MCF 10A (cell line): Measurements from ENCODE around the gene ZCCHC2. TPM values are rescaled to one million over a fixed set of nuclear protein-coding genes. Genes with fewer than 3 reads are reported as not detected.

Source experiments
- BruUV-seq: library from RNA; stranded (reverse); fragments of 400-500 nt; replicated peaks from 2 replicates; lab custom pipeline; 2021; lab: Mats Ljungman, UMichigan
- CTCF ChIA-PET: fragments of 300-600 bp; sonication (Branson Sonifier 250); formaldehyde crosslinking; extraction: SDS; loops from one replicate; lab custom pipeline; 2021; ENCODE audit warnings: antibody characterized with exemption, inconsistent platforms; lab: Yijun Ruan, JAX
- POLR2A ChIA-PET: fragments of 300-600, 350-650 bp; sonication (Branson Sonifier 250); formaldehyde crosslinking; extraction: SDS; loops from one replicate; lab custom pipeline; 2020; ENCODE audit warnings: antibody characterized with exemption, inconsistent platforms; lab: Yijun Ruan, JAX
- DNase-seq: peaks from one replicate; pipeline ENCODE4 v3.0.0-alpha.2; 2018; ENCODE audit not compliant: unreplicated experiment
- H3K27ac Mint-ChIP-seq: one replicate; pipeline ENCODE4 v1.8.0; 2022; ENCODE audit warnings: mild to moderate bottlenecking, low read depth, mixed read lengths; ENCODE audit not compliant: unreplicated experiment
- H3K27me3 Mint-ChIP-seq: one replicate; pipeline ENCODE4 v1.8.0; 2022; ENCODE audit warnings: mixed read lengths; ENCODE audit not compliant: insufficient read depth, unreplicated experiment
- H3K36me3 Mint-ChIP-seq: one replicate; pipeline ENCODE4 v1.8.0; 2022; ENCODE audit warnings: mild to moderate bottlenecking, moderate library complexity, mixed read lengths; ENCODE audit not compliant: insufficient read depth, unreplicated experiment
- H3K4me1 Mint-ChIP-seq: one replicate; pipeline ENCODE4 v1.8.0; 2022; ENCODE audit warnings: mixed read lengths; ENCODE audit not compliant: insufficient read depth, unreplicated experiment
- H3K4me3 Mint-ChIP-seq: one replicate; pipeline ENCODE4 v1.8.0; 2022; ENCODE audit warnings: mild to moderate bottlenecking, moderate library complexity, mixed read lengths; ENCODE audit not compliant: unreplicated experiment
- H3K9me3 Mint-ChIP-seq: one replicate; pipeline ENCODE4 v1.8.0; 2022; ENCODE audit warnings: mixed read lengths; ENCODE audit not compliant: unreplicated experiment
- CTCF ChIP-seq: fragments of 200-600 bp; IDR thresholded peaks from one replicate; pipeline ENCODE4 v1.8.0; 2022; ENCODE audit warnings: antibody characterized with exemption, mild to moderate bottlenecking; ENCODE audit not compliant: unreplicated experiment
- intact Hi-C: fragments of 100-400 bp; cut with micrococcal nuclease; formaldehyde crosslinking; loops from 2 replicates; pipeline ENCODE4 v1.14.1; 2022
- total RNA-seq: library from RNA; stranded (reverse); gene quantifications from 2 replicates; pipeline ENCODE4 v1.2.3, GENCODE V29; 2022

The ZCCHC2 gene
- total RNA-seq, 1 experiment from 2014 or later = 14.6 TPM

DNA sequence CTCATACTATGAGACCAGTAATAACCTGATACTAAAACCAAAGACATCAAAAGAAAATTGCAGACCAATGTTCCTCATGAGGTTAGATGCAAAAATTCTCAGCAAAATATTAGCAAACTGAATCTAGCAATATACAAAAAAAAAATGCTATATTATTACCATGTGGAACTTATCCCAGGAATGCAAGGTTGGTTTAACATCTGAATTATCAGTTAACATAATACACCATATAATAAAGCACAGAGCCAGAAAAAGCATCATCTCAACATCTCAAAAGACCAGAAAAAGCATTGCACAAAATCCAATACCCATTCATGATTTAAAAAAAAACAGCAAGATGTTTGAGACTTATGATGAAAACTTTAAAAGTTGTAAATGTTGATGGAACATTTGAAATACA, 8.3 kb upstream of the ZCCHC2 start:
- H3K27me3 Mint-ChIP-seq = no peaks in the 10 kb centered on the region
- TF ChIP-seq CTCF = no peak
- CTCF ChIA-PET = no interaction called here

DNA sequence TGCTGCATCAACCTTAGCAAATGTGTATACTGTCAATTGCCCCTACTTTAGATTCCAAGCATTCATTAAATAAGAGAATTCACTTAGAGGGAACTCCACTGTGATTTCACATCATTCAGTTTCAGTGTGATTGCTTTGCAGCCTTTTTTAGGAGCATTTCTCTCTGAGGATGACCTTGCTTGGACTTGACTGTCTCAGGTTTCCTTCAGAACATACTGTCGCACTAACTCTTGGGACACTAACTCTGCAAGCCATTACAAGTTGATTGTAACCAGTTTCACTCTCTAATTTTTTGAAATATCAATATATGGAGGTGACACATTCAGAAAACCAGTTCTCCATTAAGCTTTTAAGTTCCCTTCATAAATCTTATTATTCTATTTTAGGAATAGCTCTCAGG, 6.6 kb upstream of the ZCCHC2 start:
- Mint-ChIP-seq H3K27ac (no peak overlapping the region), H3K9me3 (peaks cover 25% of the 10 kb centered on the region), H3K4me1 (peaks cover 3% of the 10 kb centered on the region), H3K4me3 (no peak overlapping the region), H3K27me3 (no peaks in the 10 kb centered on the region), H3K36me3 (no peaks in the 10 kb centered on the region)
- ChIA-PET POLR2A (interaction anchor here (0.8 to 1.2 kb wide), 2 partner anchors 9 to 22 kb away, joined by 3 read pairs; no protein-coding TSS in a partner anchor), CTCF (interaction anchor here (0.8 to 1.2 kb wide), 2 partner anchors 10 to 71 kb away, joined by 3 to 4 read pairs; no protein-coding TSS in a partner anchor)
- TF ChIP-seq CTCF = no peak
- BruUV-seq = no TSS peak
- intact Hi-C loops = no loop called here
- no peak for DNase-seq

More for the DNA sequence above, 8.3 kb upstream of the ZCCHC2 start:
- intact Hi-C loops = no loop called here
- no TSS peak for BruUV-seq
- POLR2A ChIA-PET = interaction anchor here (0.8 kb wide), 1 partner anchor 89 kb away, joined by 3 read pairs; no protein-coding TSS in a partner anchor
- peaks cover 25% of the 10 kb centered on the region for H3K9me3 Mint-ChIP-seq
- no peaks in the 10 kb centered on the region for H3K36me3 Mint-ChIP-seq
- no peak overlapping the region for H3K27ac Mint-ChIP-seq
- H3K4me3 Mint-ChIP-seq = no peak overlapping the region
- DNase-seq = no peak
- no peaks in the 10 kb centered on the region for H3K4me1 Mint-ChIP-seq

GRCh38 chr18:62518460-62519375, 4.1 kb upstream of the ZCCHC2 start:
- CTCF ChIA-PET = interaction anchor here (0.7 kb wide), 1 partner anchor 154 kb away, joined by 3 read pairs; no protein-coding TSS in a partner anchor
- Mint-ChIP-seq H3K27ac (no peak overlapping the region), H3K9me3 (peaks cover 7% of the 10 kb centered on the region), H3K27me3 (no peaks in the 10 kb centered on the region), H3K36me3 (peaks cover 7% of the 10 kb centered on the region), H3K4me3 (no peak overlapping the region), H3K4me1 (peaks cover 6% of the 10 kb centered on the region)
- DNase-seq = no peak
- POLR2A ChIA-PET = interaction anchor here (0.6 to 1.4 kb wide), 2 partner anchors 8 to 1305 kb away, joined by 3 read pairs; no protein-coding TSS in a partner anchor
- intact Hi-C loops = no loop called here
- TF ChIP-seq CTCF = no peak
- no TSS peak for BruUV-seq

- no peaks in the 10 kb centered on the region for H3K27me3 Mint-ChIP-seq
- TF ChIP-seq CTCF = no peak
- CTCF ChIA-PET = interaction anchor here (0.7 to 3.8 kb wide), 3 partner anchors 48 to 155 kb away, joined by 3 to 18 read pairs (median 4); no protein-coding TSS in a partner anchor
- peaks cover 7% of the 10 kb centered on the region for H3K36me3 Mint-ChIP-seq
- no TSS peak for BruUV-seq
- no peaks in the 10 kb centered on the region for H3K9me3 Mint-ChIP-seq
- no peak overlapping the region for H3K27ac Mint-ChIP-seq
- intact Hi-C loops = loop anchor here (5.0 to 10.0 kb wide), 2 partner anchors 32 to 335 kb away; partner anchors contain the start of genes PIGN and RELCH
- POLR2A ChIA-PET = interaction anchor here (3.3 to 6.2 kb wide), 4 partner anchors 8 to 68 kb away, joined by 13 to 62 read pairs (median 48); no protein-coding TSS in a partner anchor
- H3K4me3 Mint-ChIP-seq = no peak overlapping the region
- DNase-seq = no peak
- H3K4me1 Mint-ChIP-seq = peaks cover 6% of the 10 kb centered on the region
These were observed 3.1 kb upstream of the ZCCHC2 start for GRCh38 chr18:62519684-62520083.
